HepG2 (cell line): Measurements from ENCODE around the gene C3orf18. TPM values are rescaled to one million over a fixed set of nuclear protein-coding genes. Genes with fewer than 3 reads are reported as not detected.
A peak's percentile ranks its signal among the peaks of the same experiment; 100 is the strongest.

Experiments used
- ATAC-seq: fragments of 200-7000 bp; cut with Tn5 transposase; 3 replicates; pipeline ENCODE4 v1.9.1; 2020; ENCODE audit warnings: mild to moderate bottlenecking, moderate library complexity
- BruUV-seq: library from RNA; stranded (reverse); fragments of 400-500 nt; replicated peaks from 2 replicates; lab custom pipeline; 2021; lab: Mats Ljungman, UMichigan
- CTCF ChIA-PET: fragments of 300-600 bp; formaldehyde crosslinking; extraction: SDS; loops from one replicate; lab custom pipeline; 2021; ENCODE audit warnings: low total read pairs, inconsistent platforms, low intra/inter-chr PET ratio; lab: Yijun Ruan, JAX
- POLR2A ChIA-PET: fragments of 350-600 bp; sonication (Branson Sonifier 250); formaldehyde crosslinking; loops from one replicate; lab custom pipeline; 2020; ENCODE audit warnings: antibody characterized with exemption, inconsistent platforms; lab: Yijun Ruan, JAX
- DNase-seq: peaks from one replicate; pipeline ENCODE4 v3.0.0-alpha.2; 2015; ENCODE audit warnings: low spot score
- FAIRE-seq: peaks from 3 replicates; lab custom pipeline; 2011; peaks lifted over from hg19 to GRCh38; lab: Jason Lieb, UNC
- H2AFZ ChIP-seq: one replicate; pipeline ENCODE4 v1.6.1; 2011; ENCODE audit warnings: low read length, inconsistent platforms
- H3K27ac ChIP-seq: fragments of 300-600 bp; 3 replicates; pipeline ENCODE4 v1.8.0; 2011; ENCODE audit warnings: mixed run types, mild to moderate bottlenecking, mixed read lengths, low read length, inconsistent platforms; ENCODE audit not compliant: insufficient read depth; ENCODE audit errors: extremely low read length
- H3K27me3 ChIP-seq, 2 experiments: fragments of 200-600 bp in 1 of 2; 2 replicates in 1 of 2; 3 replicates in 1 of 2; pipeline versions ENCODE4 v1.6.0 to v1.8.0; 2011; ENCODE audit warnings: low read length in 2 of 2, mild to moderate bottlenecking in 2 of 2, moderate library complexity in 2 of 2, inconsistent platforms in 1 of 2; ENCODE audit not compliant: insufficient read depth in 2 of 2, control insufficient read depth in 1 of 2
- H3K36me3 ChIP-seq, 2 experiments: fragments of 200-600 bp in 1 of 2; replicated peaks in 1 of 2; 2 replicates in 1 of 2; 3 replicates in 1 of 2; pipeline versions ENCODE4 v1.5.1 to v1.8.0; 2011; ENCODE audit warnings: low read length in 2 of 2, inconsistent platforms in 1 of 2; ENCODE audit not compliant: insufficient read depth in 2 of 2, control insufficient read depth in 1 of 2
- H3K4me1 ChIP-seq: 2 replicates; pipeline ENCODE4 v1.5.1; 2012; ENCODE audit warnings: low read length, inconsistent platforms; ENCODE audit not compliant: insufficient read depth
- H3K4me2 ChIP-seq: 2 replicates; pipeline ENCODE4 v1.6.0; 2011; ENCODE audit warnings: low read depth, low read length, inconsistent platforms
- H3K4me3 ChIP-seq, 3 experiments: fragments of 200-600 bp in 1 of 3; sonication (generic), shearing (Covaris generic) in 1 of 3; replicated peaks in 1 of 3; 2 replicates each; pipeline ENCODE4 v1.5.1; 2011 to 2016; ENCODE audit warnings: low read length in 3 of 3, inconsistent platforms in 2 of 3, low read depth in 2 of 3, mild to moderate bottlenecking in 2 of 3, control low read depth in 1 of 3, mixed read lengths in 1 of 3; ENCODE audit not compliant: insufficient read depth in 1 of 3
- H3K79me2 ChIP-seq: one replicate; pipeline ENCODE4 v1.6.1; 2011; ENCODE audit warnings: low read length, inconsistent platforms; ENCODE audit not compliant: insufficient read depth
- H3K9ac ChIP-seq: 2 replicates; pipeline ENCODE4 v1.6.0; 2011; ENCODE audit warnings: mild to moderate bottlenecking, low read depth, low read length, inconsistent platforms; ENCODE audit not compliant: insufficient read depth
- H3K9me3 ChIP-seq: 2 replicates; pipeline ENCODE4 v1.5.1; 2012; ENCODE audit warnings: mild to moderate bottlenecking, low read length
- H4K20me1 ChIP-seq: 2 replicates; pipeline ENCODE4 v1.6.0; 2011; ENCODE audit warnings: inconsistent platforms, mild to moderate bottlenecking, low read length, moderate library complexity; ENCODE audit not compliant: insufficient read depth
- AFF4 ChIP-seq: sonication (generic); formaldehyde crosslinking; IDR thresholded peaks from 2 replicates; pipeline ENCODE4 v1.4.0; 2020; ENCODE audit warnings: missing genetic modification reagents
- ATRX ChIP-seq: sonication (generic); formaldehyde crosslinking; IDR thresholded peaks from 2 replicates; pipeline ENCODE4 v1.4.0; 2020; ENCODE audit warnings: missing genetic modification reagents, borderline replicate concordance
- CEBPG ChIP-seq: IDR thresholded peaks from 2 replicates; pipeline ENCODE4 v1.6.1; 2016
- HDAC1 ChIP-seq: sonication (generic); formaldehyde crosslinking; IDR thresholded peaks from 2 replicates; pipeline ENCODE4 v1.5.1; 2020; ENCODE audit warnings: mild to moderate bottlenecking, missing genetic modification reagents
- IRF2 ChIP-seq: IDR thresholded peaks from 2 replicates; pipeline ENCODE4 v1.6.1; 2018; ENCODE audit warnings: missing genetic modification reagents, missing compliant biosample characterization
- JARID2 ChIP-seq: sonication (generic); formaldehyde crosslinking; IDR thresholded peaks from 2 replicates; pipeline ENCODE4 v1.8.1; 2023; ENCODE audit warnings: missing genetic modification reagents, inconsistent platforms; ENCODE audit not compliant: insufficient replicate concordance
- MEF2D ChIP-seq: sonication (generic); formaldehyde crosslinking; IDR thresholded peaks from 2 replicates; pipeline ENCODE4 v1.5.1; 2020; ENCODE audit warnings: mild to moderate bottlenecking, missing genetic modification reagents
- MIER2 ChIP-seq: IDR thresholded peaks from 2 replicates; pipeline ENCODE4 v1.6.1; 2016; ENCODE audit warnings: missing biosample characterization, missing genetic modification reagents
- NFYB ChIP-seq: sonication (generic); formaldehyde crosslinking; IDR thresholded peaks from 2 replicates; pipeline ENCODE4 v1.4.0; 2020; ENCODE audit warnings: missing genetic modification reagents
- PAF1 ChIP-seq: IDR thresholded peaks from 2 replicates; pipeline ENCODE4 v1.6.1; 2016; ENCODE audit warnings: missing genetic modification reagents, missing compliant biosample characterization
- PTBP1 ChIP-seq: fragments of 200-400 bp; formaldehyde crosslinking; IDR thresholded peaks from 2 replicates; pipeline ENCODE4 v1.6.1; 2018; ENCODE audit warnings: low read length, low read depth; ENCODE audit not compliant: poor library complexity, severe bottlenecking
- SIN3A ChIP-seq: IDR thresholded peaks from 2 replicates; pipeline ENCODE4 v1.6.1; 2011; ENCODE audit warnings: low read depth, mild to moderate bottlenecking, control low read depth, low read length, borderline replicate concordance
- SMAD9 ChIP-seq: sonication (generic); formaldehyde crosslinking; IDR thresholded peaks from 2 replicates; pipeline ENCODE4 v1.5.1; 2020; ENCODE audit warnings: mild to moderate bottlenecking, missing genetic modification reagents
- SP5 ChIP-seq: IDR thresholded peaks from 2 replicates; pipeline ENCODE4 v1.6.1; 2016; ENCODE audit warnings: low read depth, borderline replicate concordance
- TBL1XR1 ChIP-seq: fragments of 150-350 bp; IDR thresholded peaks from 2 replicates; pipeline ENCODE4 v1.6.1; 2014; ENCODE audit warnings: borderline replicate concordance, low read length; ENCODE audit not compliant: partially characterized antibody
- XRCC5 ChIP-seq: fragments of 200-400 bp; formaldehyde crosslinking; optimal IDR thresholded peaks from 2 replicates; pipeline ENCODE3; 2017; ENCODE audit warnings: mild to moderate bottlenecking, low read length
- ZBTB37 ChIP-seq: sonication (generic); formaldehyde crosslinking; IDR thresholded peaks from 2 replicates; pipeline ENCODE4 v1.4.0; 2020; ENCODE audit warnings: mild to moderate bottlenecking, missing genetic modification reagents
- ZFP37 ChIP-seq: sonication (generic); formaldehyde crosslinking; IDR thresholded peaks from 2 replicates; pipeline ENCODE4 v1.4.0; 2020; ENCODE audit warnings: missing genetic modification reagents, borderline replicate concordance
- ZNF724P ChIP-seq: sonication (generic); formaldehyde crosslinking; IDR thresholded peaks from 2 replicates; pipeline ENCODE4 v1.8.0; 2022; ENCODE audit warnings: missing genetic modification reagents, borderline replicate concordance
- ZNF768 ChIP-seq: sonication (generic); formaldehyde crosslinking; IDR thresholded peaks from 2 replicates; pipeline ENCODE4 v1.4.0; 2020; ENCODE audit warnings: missing genetic modification reagents
- ZNF792 ChIP-seq: IDR thresholded peaks from 2 replicates; pipeline ENCODE4 v1.6.1; 2016
- WGBS: methylation state at CpG from one replicate; pipeline ENCODE4 v1.1.6; 2017; ENCODE audit warnings: low lambda C conversion rate; 5-methylcytosine and 5-hydroxymethylcytosine counted together
- in situ Hi-C: cut with HindIII; loops from 2 replicates; pipeline ENCODE4 v1.10.0; 2017; ENCODE audit warnings: low pct_unique_long_range_greater_than_20kb; ENCODE audit not compliant: extremely low pct_ligation_motif_present
- intact Hi-C: fragments of 100-400 bp; cut with micrococcal nuclease; formaldehyde crosslinking; loops from one replicate; pipeline ENCODE4 v1.10.0; 2022; ENCODE audit not compliant: unreplicated experiment
- polyA plus RNA-seq, 8 experiments: library from polyadenylated mRNA; depleted of rRNA in 3 of 8; stranded (reverse) in 7 of 8; unstranded in 1 of 8; fragments of >200 nt; fragmentation: Illumina TruSeq in 4 of 8; extraction: Trizol in 4 of 8; gene quantifications; 2 replicates each; pipeline versions ENCODE4 v1.2.1 to v1.2.3, GENCODE V29; 2011 to 2016; ENCODE audit warnings: low read depth in 4 of 8, missing spikeins in 1 of 8, mixed read lengths in 1 of 8; ENCODE audit not compliant: insufficient read depth in 1 of 8
- total RNA-seq, 5 experiments: library from RNA; depleted of rRNA; stranded (reverse); fragments of >200 nt; fragmentation: Illumina TruSeq; extraction: Trizol; gene quantifications; 2 replicates each; pipeline ENCODE4 v1.2.3, GENCODE V29; 2016; ENCODE audit warnings: low read depth in 1 of 5

C3orf18 gene
- total and polyA plus RNA-seq, 2 of the 13 experiments (the other 11 are each of a cell fraction or from before 2014, with no cell fraction given) = 1.6 to 4.8 TPM

GRCh38 chr3:50600841-50601591 is 33.5 kb upstream of the C3orf18 start:
- BruUV-seq = no TSS peak
- no peak overlapping the region for H2AFZ ChIP-seq
- intact Hi-C loops (loop anchor here (1.0 kb wide), 1 partner anchor 10 kb away; the partner anchor contains the start of gene CISH), in situ Hi-C loops (no loop called here)
- H4K20me1 ChIP-seq = no peaks in the 10 kb centered on the region
- 3% methylated on average over 8 of the region's 14 CpGs for WGBS
- ChIA-PET CTCF (no interaction called here), POLR2A (interaction anchor here (1.1 to 4.7 kb wide), 13 partner anchors 11 to 789 kb away, joined by 3 to 176 read pairs (median 11); partner anchors contain the start of genes C3orf18, CISH, CYB561D2 and HEMK1)
- H3K79me2 ChIP-seq = no peaks in the 10 kb centered on the region
- H3K36me3 ChIP-seq = no peaks in the 10 kb centered on the region
- DNase-seq = peak; percentile 90
- H3K27ac ChIP-seq = peak overlapping the region; percentile 97
- peak; percentile 97 for FAIRE-seq
- peaks cover 79% of the 10 kb centered on the region for H3K4me1 ChIP-seq
- ATAC-seq = peak; percentile 80
- peak overlapping the region; percentile 89 for H3K9ac ChIP-seq
- no peaks in the 10 kb centered on the region for H3K27me3 ChIP-seq
- peak overlapping the region; percentile 47 to 72 (median 49); a peak in 5 of 6 replicates for H3K4me3 ChIP-seq
- H3K4me2 ChIP-seq = peak overlapping the region; percentile 98
- H3K9me3 ChIP-seq = no peaks in the 10 kb centered on the region
- TF ChIP-seq SIN3A (no peak; the same call in 1 of the 2 replicates), ZFP37 (CRISPR knock-in tag) (0 out of 2 replicates have a peak, but pooled peaks have one; percentile 36), NFYB (CRISPR knock-in tag) (peak; percentile 34; the same call in 1 of the 2 replicates), PAF1 (no peak), SP5 (peak; percentile 80), ZNF724P (CRISPR knock-in tag) (no peak), JARID2 (CRISPR knock-in tag) (no peak), TBL1XR1 (no peak), ZBTB37 (CRISPR knock-in tag) (no peak), CEBPG (CRISPR knock-in tag) (peak; percentile 91), XRCC5 (peak; percentile 83), PTBP1 (peak; percentile 65), IRF2 (CRISPR knock-in tag) (peak; percentile 47; the same call in 1 of the 2 replicates), AFF4 (CRISPR knock-in tag) (no peak), ZNF768 (peak; percentile 22; the same call in 1 of the 2 replicates), ZNF792 (CRISPR knock-in tag) (peak; percentile 36; the same call in 1 of the 2 replicates), MIER2 (peak; percentile 66), ATRX (no peak), MEF2D (CRISPR knock-in tag) (0 out of 2 replicates have a peak, but pooled peaks have one; percentile 56), HDAC1 (CRISPR knock-in tag) (peak; percentile 92), SMAD9 (no peak)
